Fibroblast of pulmonary artery (primary cell): ENCODE data around the gene STAMBPL1.

Experiments
- DNase-seq: peaks from one replicate; pipeline ENCODE4 v3.0.0-alpha.2; 2010; ENCODE audit warnings: low read depth
- H3K4me3 ChIP-seq: replicated peaks from 2 replicates; pipeline ENCODE4 v1.5.1; 2011; ENCODE audit warnings: low read depth, mild to moderate bottlenecking, control low read depth, low read length, moderate library complexity
- TF ChIP-seq, protein P1 (sequence below): IDR thresholded peaks from 2 replicates; pipeline ENCODE4 v1.5.1; 2011; ENCODE audit warnings: mild to moderate bottlenecking, control low read depth, low read length, inconsistent platforms; ENCODE audit errors: missing control alignments

STAMBPL1 gene

DNA sequence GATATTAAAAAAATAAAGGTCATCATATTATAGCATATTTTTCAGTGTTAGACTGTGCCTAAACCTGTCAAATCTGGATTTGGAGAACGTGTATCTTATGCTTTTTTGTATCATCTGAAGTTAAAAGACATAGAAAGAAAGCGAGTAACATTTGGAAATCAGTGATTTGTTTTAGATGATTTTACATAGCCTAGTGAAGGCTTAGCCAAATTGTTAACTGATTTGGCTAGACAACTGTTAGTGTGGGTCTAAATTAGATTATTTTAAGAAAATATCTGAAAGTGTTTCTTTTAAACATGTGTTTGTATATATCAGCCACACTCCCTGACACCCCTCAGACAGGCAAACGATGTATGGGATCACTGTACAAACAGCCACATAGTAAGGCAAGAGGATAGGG is 36.9 kb downstream of the STAMBPL1 start:
- no peak overlapping the region for H3K4me3 ChIP-seq
- no peak for DNase-seq
- TF ChIP-seq, protein P1, sequence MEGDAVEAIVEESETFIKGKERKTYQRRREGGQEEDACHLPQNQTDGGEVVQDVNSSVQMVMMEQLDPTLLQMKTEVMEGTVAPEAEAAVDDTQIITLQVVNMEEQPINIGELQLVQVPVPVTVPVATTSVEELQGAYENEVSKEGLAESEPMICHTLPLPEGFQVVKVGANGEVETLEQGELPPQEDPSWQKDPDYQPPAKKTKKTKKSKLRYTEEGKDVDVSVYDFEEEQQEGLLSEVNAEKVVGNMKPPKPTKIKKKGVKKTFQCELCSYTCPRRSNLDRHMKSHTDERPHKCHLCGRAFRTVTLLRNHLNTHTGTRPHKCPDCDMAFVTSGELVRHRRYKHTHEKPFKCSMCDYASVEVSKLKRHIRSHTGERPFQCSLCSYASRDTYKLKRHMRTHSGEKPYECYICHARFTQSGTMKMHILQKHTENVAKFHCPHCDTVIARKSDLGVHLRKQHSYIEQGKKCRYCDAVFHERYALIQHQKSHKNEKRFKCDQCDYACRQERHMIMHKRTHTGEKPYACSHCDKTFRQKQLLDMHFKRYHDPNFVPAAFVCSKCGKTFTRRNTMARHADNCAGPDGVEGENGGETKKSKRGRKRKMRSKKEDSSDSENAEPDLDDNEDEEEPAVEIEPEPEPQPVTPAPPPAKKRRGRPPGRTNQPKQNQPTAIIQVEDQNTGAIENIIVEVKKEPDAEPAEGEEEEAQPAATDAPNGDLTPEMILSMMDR: no peak

DNA sequence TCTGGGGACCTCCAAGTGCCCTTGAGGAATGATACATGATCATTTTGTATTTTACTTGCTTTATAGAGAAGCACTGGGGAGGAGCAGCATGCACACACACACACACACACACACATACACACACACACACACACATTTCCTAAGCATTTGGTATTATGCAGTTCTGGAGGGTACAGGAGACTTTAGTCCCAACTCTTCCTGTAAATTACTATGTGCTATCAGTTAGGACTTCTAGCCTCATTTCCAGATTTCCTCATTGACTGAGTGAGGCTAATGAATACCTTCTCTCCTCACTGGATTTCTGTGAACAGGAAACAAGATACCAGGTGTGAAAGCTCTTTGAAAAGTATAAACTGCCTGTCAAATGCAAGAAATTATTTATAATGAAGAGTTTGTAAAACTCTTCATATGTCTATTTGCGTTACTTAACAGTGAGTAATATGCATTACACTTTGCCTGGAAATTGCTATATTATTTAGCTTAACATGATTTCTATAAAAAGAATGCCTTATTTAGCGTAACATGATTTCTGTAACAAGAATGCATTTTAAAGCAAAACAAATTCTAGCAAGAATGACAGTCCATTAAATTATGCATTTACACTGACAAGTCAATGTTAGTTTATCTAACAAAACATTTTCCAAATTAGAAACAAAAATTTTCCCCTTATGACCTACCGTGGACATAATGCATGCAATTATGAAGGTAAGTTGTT is 38.3 kb downstream of the STAMBPL1 start:
- TF ChIP-seq, protein P1: no peak
- DNase-seq: no peak
- no peak overlapping the region for H3K4me3 ChIP-seq

DNA sequence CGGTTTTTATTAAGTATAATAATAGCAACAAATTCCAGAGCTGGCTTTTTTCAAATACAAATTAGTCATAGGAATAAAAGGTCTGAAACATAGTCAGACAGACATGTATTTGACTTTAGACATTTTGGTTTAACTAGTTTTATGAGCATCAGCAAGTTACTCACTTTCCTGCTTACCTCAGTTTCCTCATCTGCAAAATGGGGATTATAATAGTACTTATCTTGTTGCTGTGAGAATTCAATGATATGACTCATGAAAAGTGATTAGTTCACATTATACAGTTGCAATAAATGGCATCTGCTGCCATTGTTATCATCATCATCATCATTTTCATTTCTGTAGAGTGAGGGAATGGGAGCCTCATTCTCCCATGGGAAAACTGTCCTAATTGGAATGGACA is 39.0 kb downstream of the STAMBPL1 start:
- no peak for DNase-seq
- TF ChIP-seq, protein P1: no peak
- no peak overlapping the region for H3K4me3 ChIP-seq

DNA sequence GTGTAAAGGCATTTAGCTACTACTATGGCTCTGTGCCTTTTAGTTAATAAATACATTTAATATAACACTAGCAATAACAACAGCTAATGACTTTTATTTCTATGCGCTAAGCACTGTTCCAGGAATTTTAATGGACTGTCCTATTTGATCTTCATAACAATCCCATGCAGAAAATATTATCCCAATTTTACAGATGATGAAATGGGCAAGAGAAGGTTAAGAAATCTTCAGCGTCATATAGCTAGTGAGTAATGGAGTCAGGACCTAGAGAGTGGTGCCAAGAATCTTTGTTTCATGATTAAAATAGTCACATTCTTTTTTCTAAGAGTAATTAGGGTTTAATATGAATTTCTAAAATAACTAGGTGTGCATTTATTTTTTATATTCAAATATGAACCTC is 40.2 kb downstream of the STAMBPL1 start:
- TF ChIP-seq, protein P1: no peak
- no peak overlapping the region for H3K4me3 ChIP-seq
- DNase-seq: peak; percentile 60

DNA sequence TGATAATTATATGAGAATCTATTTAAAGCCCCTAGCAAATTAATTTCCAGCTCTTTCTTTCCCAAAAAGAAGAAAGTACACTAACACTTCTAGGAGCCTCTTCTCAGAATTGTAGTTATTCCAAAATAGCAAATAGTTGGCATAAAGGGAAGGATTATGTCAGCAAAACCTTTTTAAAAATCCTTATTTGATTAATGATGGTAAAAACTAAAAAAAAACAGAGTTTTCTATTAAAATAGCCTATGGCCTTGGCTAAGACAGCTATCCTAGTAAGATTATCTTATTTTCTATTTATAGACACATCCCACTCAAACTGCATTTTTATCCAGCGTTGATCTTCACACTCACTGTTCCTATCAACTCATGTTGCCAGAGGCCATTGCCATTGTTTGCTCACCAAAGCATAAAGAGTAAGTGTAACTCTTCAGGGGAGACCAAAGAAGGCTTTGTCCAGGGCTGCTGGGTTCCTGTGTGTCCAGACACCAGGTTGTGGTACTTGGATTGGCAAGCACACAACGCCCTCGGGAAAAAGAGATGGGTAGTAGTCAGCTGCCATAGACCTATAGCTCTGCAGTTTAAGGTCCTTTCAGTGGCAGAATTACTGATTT is 41.0 kb downstream of the STAMBPL1 start:
- no peak overlapping the region for H3K4me3 ChIP-seq
- no peak for DNase-seq
- TF ChIP-seq, protein P1: no peak

DNA sequence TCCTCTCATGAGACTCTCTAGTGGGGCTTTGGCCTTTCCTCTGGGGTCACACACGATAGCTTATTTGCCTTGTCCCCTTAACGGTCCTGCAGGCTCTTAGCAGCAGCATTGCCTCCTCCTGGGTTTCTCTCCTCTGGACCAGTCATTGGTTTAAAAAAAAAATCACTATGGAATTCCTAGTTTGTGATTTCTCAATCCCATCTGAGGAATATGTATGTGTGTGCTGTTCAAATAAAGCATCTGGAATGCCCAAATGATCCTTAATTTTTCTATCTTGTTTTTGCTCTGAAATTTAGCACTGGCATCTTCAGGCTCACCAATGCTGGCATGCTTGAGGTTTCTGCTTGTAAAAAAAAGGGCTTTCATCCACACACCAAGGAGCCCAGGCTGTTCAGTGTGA is 42.0 kb downstream of the STAMBPL1 start:
- TF ChIP-seq, protein P1: no peak
- no peak overlapping the region for H3K4me3 ChIP-seq
- DNase-seq: no peak

DNA sequence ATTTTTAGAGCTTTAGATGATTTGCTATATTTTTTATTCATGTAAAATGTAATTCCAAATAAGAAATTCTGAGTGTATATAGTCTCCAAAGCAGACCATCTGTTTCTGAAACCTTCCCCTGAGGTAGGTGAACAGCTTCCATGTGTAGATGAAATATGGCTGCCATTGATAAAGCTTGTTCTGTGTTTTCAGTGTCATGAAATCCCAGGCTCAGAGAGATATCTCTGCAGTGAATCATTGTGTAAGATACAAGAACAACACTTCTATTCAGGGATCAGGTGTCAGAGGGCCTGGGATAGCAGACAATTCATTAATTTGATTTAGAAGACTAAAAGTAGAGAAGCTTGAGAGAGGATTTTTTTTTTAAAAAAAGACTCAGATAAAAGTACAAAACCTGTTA is 43.5 kb downstream of the STAMBPL1 start:
- TF ChIP-seq, protein P1: no peak
- no peak for DNase-seq
- no peak overlapping the region for H3K4me3 ChIP-seq
